Activated CD4-positive, alpha-beta T cell treated with anti-CD3 and anti-CD28 coated beads, Interleukin-2, Interleukin-6, amounts not matched to agents 100 ng/mL and 50 ng/mL, durations not matched to agents 16 hours and 8 hours (primary cell): ENCODE measurements around the gene TNS2.
"Not testable (repeated sequence)": the region's sequence is repeated elsewhere in the genome, so short reads cannot be mapped to it uniquely, and the experiment has no call there.

Source experiments
- DNase-seq: peaks from one replicate; pipeline ENCODE4 v3.0.0-alpha.2; 2020

The TNS2 gene

DNA sequence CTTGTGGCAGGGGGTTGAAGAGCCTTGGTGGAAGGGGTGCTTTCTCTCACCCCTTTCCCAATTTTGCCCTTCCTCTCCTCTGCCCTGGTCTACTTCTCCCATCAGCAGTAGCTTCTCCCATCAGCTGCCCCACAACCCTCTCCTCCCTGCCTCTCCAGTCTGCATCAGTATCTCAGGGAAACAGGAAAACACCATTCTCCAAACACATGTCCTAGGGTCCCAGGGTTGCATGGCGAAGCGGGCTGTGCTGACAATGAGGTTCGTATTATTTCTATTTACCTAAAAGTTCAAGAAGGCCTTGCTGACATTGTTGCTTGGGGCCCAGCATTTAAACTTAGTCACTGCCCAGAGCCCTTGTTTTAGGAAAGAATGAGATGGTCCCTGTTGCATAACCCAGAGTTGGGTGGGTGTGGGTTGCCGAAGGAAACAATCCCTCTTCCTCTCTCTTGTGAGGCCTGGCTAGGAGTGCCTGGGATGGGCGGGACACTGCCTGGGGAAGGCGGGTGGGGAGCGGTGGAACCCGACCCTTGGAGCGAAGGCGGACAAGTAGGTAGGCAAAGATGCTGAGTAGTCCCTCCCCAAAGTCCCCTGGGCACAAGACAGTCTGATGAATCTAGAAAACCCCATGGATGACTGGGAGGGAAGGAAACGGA lies 46.4 kb downstream of the TNS2 start:
- DNase-seq, result no peak

GRCh38 chr12:53096759-53097158 lies 46.9 kb downstream of the TNS2 start:
- DNase-seq, result no peak

DNA sequence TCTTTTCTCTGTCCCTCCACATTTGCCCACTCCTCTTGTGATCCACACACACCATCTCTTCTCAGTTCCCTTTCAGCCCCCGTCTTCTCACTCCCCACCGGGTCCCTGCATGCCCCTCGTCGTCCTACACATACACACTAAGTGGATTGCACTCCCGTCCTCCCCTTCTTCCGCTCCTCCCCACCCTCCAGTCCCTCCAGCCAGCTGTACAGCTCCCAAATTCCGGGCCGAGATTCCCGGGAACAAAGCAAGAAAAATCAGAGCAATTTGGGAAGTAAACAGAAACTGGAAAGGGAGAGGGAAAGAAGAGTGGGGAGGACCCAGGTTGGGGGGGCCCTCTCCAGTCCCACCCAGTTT lies 47.3 kb downstream of the TNS2 start:
- no peak for DNase-seq

DNA sequence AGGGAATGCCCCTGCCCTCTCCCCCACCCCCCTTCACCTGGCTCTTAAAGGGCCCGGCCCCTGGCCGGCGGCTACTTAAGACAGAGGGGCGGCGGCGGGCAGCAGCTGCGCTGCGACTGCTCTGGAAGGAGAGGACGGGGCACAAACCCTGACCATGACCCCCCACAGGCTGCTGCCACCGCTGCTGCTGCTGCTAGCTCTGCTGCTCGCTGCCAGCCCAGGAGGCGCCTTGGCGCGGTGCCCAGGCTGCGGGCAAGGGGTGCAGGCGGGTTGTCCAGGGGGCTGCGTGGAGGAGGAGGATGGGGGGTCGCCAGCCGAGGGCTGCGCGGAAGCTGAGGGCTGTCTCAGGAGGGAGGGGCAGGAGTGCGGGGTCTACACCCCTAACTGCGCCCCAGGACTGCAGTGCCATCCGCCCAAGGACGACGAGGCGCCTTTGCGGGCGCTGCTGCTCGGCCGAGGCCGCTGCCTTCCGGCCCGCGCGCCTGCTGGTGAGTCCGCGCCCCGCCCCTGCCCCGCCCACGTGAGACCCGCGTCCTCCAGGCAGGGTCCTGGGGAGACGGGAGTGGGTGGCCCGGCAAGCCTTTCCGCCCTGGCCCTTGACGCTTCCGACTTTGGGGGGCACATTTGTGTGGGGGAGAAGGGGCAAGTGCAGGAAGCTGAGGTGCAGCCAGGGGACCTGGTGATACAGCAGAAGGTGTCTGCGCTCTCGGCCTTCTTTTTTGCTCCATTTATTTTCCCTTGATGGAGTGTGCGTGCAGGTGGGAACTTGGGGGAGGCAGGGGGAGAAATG lies 47.9 kb downstream of the TNS2 start, which contains the start of gene IGFBP6:
TSS of gene IGFBP6 (plus strand) at position 104 of the 790 bp plus-strand sequence. CDS start at position 155, 51 bp downstream.
- DNase-seq, result peak; percentile 70

GRCh38 chr12:53098354-53098981 lies 48.6 kb downstream of the TNS2 start:
- no peak for DNase-seq

GRCh38 chr12:53099071-53099882 lies 49.4 kb downstream of the TNS2 start:
- peak; percentile 90 for DNase-seq

DNA sequence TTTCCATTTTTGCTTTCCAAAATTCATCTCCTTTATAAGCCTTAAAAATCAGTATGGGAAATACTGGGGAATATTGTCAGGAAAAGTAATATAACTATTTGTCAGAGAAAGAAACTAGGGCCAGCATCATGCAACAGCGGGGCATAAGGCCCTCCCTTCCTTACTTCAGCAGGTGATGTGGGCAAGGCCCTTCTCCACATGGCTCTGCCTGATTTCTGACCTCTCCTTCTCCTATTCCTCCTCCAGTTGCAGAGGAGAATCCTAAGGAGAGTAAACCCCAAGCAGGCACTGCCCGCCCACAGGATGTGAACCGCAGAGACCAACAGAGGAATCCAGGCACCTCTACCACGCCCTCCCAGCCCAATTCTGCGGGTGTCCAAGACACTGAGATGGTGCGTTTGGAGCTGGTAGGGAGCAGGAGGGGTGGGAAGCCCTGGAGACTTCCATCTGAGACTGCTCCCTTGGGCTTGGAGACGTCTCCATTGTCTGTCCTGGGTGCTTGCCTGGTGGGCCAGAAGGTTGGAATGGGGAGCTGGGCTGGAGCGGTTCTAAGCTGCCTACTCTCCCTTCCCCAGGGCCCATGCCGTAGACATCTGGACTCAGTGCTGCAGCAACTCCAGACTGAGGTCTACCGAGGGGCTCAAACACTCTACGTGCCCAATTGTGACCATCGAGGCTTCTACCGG lies 50.7 kb downstream of the TNS2 start:
- DNase-seq, result no peak

- DNase-seq, result no peak
Observed at GRCh38 chr12:53101266-53101665, 51.4 kb downstream of the TNS2 start.

DNA sequence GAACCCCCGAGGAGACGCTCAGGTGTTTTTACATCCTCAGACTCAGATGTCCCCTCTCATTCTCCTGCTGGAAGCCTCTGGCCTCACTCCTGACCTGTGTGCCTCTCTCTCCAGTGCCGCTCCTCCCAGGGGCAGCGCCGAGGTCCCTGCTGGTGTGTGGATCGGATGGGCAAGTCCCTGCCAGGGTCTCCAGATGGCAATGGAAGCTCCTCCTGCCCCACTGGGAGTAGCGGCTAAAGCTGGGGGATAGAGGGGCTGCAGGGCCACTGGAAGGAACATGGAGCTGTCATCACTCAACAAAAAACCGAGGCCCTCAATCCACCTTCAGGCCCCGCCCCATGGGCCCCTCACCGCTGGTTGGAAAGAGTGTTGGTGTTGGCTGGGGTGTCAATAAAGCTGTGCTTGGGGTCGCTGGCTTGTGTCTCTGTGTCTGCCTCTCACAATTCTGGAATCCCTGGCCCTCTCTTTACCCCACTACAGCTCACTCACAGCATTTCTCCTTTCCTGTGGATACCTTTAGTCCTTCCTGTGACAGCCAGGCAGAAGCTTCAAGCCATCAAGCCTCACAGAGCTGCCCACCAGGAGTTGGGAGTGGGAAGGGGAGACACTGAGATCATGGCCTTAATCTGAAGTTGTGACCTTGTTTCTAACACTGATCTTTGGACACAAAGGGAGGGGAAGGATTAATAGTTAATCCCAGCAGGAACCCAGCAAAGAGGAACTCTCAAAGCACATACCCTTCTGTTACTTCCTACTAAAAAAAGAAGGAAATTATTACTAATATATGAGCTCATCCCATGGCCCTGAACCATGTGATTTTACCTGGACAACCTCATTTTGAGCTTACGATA lies 52.3 kb downstream of the TNS2 start:
- no peak for DNase-seq

- peak; percentile 62 for DNase-seq
Observed at GRCh38 chr12:53102883-53103807, 53.3 kb downstream of the TNS2 start, which contains the start of gene SOAT2. TSS of gene SOAT2 (plus strand) at chr12:53103486. CDS start at chr12:53103578, 92 bp downstream.

DNA sequence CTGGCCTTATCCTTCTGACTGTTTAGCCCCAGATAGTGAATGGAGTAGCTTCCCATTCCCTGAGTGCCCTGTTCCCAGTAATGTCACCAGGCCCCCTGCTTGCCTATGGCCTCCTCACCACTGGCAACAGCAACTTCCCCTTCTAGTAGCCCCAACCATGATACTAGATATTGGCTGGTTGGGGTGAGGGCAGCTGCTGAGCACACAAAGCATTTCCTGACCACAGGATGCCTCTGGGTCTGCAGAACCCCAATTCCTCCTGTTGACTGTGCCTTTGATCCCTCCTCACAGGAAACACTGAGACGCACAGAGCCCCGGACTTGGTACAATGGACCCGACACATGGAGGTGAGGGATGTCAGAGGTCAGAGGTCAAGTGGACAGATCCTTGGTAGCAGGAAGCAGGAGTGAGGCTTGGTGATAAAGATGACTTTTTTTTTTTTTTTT lies 54.0 kb downstream of the TNS2 start:
- DNase-seq, result no peak

- DNase-seq, result no peak
Observed at GRCh38 chr12:53105256-53105655, 55.4 kb downstream of the TNS2 start.

GRCh38 chr12:53105712-53106439 lies 56.0 kb downstream of the TNS2 start:
- DNase-seq, result no peak

- no peak for DNase-seq
Observed at GRCh38 chr12:53107122-53107521, 57.3 kb downstream of the TNS2 start.

GRCh38 chr12:53112431-53112830 lies 62.6 kb downstream of the TNS2 start:
- not testable (repeated sequence) for DNase-seq

DNA sequence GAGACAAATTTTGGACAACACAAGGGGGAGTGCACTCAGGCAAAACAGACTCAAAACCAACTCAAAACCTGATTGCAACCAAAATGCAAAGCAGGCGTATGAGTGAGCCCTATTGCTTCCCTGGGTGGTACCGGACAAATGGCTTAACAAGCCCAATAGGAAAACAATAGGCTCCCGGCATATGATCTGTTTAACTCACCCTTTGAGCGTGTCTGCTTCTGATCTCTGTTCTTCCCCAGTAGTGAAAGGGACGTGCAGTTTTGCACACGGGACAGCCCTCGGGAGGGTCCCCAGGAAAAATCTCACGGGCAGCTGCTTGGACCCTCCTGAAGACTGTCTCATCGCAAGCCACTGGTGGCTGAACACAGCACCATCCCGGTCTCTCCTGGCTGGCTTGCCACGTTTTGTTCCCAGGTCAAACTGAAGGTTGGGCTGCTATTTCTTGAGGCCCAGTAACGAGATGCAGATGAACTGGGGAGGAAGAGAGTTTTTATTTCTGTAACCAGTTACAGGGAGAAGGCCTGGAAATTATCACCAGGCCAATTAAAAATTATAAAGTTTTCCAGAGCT lies 63.4 kb downstream of the TNS2 start:
- DNase-seq, result no peak

GRCh38 chr12:53113951-53114350 lies 64.1 kb downstream of the TNS2 start:
- DNase-seq, result no peak
